Measurements from ENCODE around the gene LRWD1.
"Not testable (repeated sequence)": the region's sequence is repeated elsewhere in the genome, so short reads cannot be mapped to it uniquely, and the experiment has no call there.

LRWD1 gene

GRCh38 chr7:102503141-102503540, 38.4 kb downstream of the LRWD1 start:
- FAIRE-seq: not testable (repeated sequence)

DNA sequence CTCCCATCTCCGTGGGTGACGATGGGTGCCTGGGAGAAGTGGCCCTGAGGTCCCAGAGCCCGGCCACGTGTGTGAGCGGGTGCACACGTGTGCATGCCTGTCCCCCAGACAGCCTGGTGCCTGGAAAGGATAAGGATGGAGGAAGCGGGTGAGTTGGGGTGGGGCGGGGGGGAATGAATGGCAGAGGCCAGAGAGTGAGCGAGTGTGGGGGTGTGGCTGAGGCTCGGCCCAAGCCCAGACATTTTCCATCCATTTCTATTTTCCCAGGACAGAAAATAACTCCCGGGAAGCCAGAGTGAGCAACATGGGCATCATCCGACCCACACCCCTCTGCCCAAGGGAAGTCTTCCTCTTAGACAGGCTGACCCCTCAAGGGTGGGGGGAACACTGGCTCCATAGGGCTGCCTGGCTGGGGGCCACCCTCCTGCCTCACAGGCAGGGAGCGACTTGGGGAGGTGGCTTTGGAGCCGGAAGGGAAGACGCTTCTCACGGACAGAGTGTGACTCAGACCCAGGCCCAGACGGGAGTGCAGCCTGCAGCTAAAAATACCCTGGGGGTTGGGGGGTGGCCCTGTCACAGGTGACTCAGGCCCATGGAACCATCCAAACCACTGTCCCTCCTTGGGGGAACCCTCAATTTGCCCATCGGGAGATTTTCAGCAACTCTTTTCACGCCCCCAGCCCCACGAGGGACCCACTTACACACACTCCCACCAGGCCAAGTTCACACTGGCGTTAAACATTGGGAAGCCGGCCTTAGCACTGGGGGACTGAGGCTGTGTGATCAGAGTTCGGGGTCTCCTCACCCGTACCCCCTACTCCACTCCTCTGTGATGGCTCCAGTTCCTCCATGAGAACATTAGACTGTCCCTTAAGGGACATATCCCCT, 40.8 kb downstream of the LRWD1 start:
- FAIRE-seq: not testable (repeated sequence)

DNA sequence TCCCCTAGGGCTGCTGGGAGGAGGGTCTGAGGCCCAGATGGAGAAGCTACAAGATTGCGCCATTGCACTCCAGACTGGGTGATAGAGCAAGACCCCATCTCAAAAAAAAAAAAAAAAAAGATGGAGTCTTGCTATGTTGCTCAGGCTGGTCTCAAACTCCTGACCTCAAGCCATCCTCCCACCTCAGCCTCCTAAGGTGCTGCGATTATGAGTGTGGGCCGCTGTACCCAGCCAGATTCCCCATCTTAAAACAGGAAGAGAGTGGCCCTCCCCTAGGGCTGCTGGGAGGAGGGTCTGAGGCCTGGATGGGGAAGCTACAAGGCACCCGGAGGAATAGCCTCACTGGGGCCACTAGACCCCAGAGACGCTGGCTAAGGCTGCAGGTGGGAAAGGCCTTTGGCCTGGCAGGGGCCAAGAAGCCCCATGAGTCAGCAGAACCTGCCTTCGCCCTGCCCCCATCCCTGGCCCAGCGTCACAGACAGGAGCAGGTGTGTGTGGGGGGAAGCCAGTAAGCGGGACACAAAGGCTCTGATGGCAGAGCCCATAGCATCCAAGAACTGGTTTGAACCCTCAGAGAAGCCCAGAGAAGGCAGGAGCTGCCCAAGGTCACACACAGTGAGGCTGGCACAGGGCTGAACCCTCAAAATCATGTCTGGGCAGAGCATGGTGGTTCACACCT, 42.8 kb downstream of the LRWD1 start:
- FAIRE-seq: not testable (repeated sequence)

DNA sequence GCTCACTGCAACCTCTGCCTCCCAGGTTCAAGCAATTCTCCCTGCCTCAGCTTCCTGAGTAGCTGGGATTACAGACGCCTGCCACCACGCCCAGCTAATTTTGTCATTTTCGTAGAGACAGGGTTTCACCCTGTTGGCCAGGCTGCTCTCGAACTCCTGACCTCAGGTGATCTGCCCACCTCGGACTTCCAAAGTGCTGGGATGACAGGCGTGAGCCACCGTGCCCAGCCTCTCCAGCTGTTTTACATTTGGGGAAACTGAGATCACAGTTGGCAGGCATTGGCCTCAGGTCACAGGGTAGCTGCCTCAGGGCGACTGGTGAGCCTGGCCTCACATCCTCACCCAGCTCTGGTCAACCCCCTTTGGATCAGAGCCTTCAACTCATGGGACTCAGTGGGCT, 45.8 kb downstream of the LRWD1 start:
- FAIRE-seq: not testable (repeated sequence)

DNA sequence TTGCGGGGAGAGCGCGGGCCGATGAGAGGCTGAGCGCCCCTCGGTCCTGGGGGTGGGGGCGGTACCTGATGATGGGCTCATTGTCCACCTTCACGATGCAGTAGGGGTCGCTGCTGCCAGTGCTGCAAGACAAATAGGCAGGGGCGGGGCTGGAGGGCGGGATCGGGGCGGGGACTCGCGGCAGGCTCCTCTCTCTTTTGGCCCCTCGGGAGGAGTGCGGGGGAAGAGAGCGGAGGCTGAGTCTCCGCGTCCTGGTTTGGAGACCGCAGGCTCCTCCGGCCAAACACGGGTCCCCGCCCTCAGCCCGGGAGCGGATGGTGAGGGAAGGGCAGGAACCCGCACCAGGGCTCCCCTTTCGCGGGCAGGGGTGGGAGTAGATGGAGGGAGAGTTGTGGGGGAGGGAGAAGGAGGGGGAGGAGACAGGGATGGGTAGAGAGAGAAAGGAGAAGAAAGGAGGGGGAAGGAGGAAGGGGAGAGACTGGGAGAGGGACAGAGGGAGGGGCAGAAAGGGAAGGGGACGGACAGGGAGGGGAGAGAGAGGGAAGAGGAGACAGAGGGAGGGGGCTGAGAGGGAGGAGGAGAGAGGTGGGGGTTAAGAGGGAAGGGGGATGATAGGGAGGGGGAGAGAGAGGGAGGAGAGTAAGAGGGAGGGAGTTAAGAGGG, 47.2 kb downstream of the LRWD1 start:
- not testable (repeated sequence) for FAIRE-seq

- not testable (repeated sequence) for FAIRE-seq
Measured at GRCh38 chr7:102512642-102513221, 47.9 kb downstream of the LRWD1 start.

- not testable (repeated sequence) for FAIRE-seq
Measured at GRCh38 chr7:102514881-102515721, 50.3 kb downstream of the LRWD1 start.

DNA sequence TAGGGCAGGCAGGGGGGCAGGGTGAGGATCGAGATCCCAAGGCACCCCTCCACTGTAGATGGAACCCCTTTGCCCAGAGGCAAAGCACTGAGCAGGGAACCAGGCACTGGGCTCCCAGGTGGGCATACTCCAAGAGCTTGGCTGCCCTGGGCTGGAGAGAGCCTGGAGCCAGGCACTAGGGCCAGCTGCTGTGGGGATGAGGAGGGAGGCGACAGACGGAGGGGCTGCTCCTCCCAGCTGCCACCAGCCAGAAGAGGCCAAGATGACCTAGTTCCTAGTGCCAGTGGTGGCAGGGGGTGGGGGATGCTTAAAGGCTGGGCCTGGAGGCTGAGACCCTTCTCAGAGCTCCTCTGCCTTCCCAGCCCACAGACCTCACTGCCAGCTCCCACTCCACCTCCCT, 51.1 kb downstream of the LRWD1 start:
- not testable (repeated sequence) for FAIRE-seq

GRCh38 chr7:102516951-102517350, 52.2 kb downstream of the LRWD1 start:
- not testable (repeated sequence) for FAIRE-seq

DNA sequence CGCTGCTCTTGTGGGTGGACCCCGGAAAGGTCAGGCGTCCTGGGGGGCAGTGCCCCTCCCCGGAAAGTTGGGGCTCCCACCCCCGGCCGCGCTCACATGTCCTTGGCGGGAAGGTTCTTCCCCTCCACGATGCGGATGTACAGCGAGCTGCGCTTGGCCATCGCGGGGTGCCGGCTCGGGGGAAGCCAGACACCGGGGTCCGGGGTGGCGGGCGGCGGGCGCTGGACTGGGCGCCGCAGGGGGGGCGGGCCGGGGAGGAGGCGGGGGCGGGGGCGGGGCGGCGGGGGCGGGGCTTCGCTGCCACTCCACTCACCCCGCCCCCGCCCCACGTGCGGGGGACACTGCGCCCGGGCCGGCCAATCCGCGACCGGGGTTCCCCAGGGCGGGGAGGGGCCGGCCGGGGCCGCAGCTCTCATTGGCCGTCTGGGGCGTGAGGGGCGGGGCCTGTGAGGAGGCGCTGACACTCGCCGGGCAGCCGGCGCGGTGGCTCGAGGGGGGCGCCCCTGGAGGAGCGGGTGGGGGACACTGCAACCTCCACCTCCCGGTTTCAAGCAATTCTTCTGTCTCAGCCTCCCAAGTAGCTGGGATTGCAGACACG, 52.9 kb downstream of the LRWD1 start, which contains the start of gene RASA4B:
RASA4B (minus strand) TSS at position 228 of the 598 bp plus-strand sequence; CDS start at position 161, 67 bp downstream.
- FAIRE-seq: not testable (repeated sequence)

DNA sequence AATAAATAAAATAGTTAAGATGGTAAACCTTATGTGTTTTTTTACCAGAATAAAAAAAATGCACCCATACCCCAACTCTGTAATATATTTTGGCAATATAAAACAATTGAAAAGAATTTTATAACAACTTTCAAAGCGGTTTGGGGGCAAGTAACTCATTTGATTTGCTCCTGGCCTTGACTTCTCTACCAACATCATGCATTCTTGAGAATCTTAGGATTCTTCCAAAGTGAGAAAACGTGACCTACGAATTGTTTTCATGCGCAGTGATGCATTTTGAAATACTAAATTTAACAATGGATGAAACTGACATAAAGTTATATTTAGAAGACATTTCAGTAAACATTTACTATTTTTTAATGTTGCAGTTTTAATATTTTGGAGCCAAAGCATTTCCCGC, 56.0 kb downstream of the LRWD1 start:
- FAIRE-seq: not testable (repeated sequence)

Data from islet of Langerhans (tissue), 1 donor.